ENCODE results near the gene ENC1.

The ENC1 gene

GRCh38 chr5:74613283-74613682, 27.2 kb downstream of the ENC1 start:
- ChIA-PET POLR2A (ENCODE audit: low non-redundant PET) (no interaction called here), CTCF (interaction anchor here (0.9 kb wide), 1 partner anchor 28 kb away, joined by 3 read pairs; the partner anchor contains the start of gene ENC1)
- no peak for TF ChIP-seq CTCF (conservative IDR thresholded peaks at IDR 0.05; ENCODE audit: low read depth)
- H3K27ac ChIP-seq, result no peak overlapping the region
- no peak for DNase-seq (ENCODE audit: low spot score)

DNA sequence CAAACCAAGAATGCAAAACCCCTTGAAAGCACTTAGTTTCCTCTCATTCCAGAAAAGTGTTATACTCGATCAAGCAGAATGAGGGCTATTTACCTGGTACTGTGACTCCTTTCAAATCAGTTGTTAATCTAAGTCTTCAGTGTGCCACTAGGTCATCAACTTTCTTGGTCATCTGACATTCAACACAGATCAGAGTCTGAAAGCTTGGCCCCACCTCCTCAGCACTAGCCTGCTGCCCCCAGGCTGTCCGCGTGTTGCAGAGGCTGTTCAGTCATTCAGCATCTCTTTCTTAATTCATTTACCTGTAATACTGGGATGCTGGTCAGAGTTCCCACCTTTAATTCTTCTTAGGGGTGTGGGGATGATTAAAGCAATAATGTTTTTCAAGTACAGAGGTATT, 28.5 kb downstream of the ENC1 start:
- no peak for TF ChIP-seq CTCF (conservative IDR thresholded peaks at IDR 0.05; ENCODE audit: low read depth)
- CTCF ChIA-PET, result no interaction called here

GRCh38 chr5:74608736-74609601, 31.6 kb downstream of the ENC1 start:
- DNase-seq (ENCODE audit: low spot score), result no peak
- POLR2A ChIA-PET (ENCODE audit: low non-redundant PET), result no interaction called here
- CTCF ChIA-PET, result no interaction called here

More for the DNA sequence above, 28.5 kb downstream of the ENC1 start:
- DNase-seq (ENCODE audit: low spot score), result no peak
- H3K27ac ChIP-seq, result no peak overlapping the region
- POLR2A ChIA-PET (ENCODE audit: low non-redundant PET), result no interaction called here

DNA sequence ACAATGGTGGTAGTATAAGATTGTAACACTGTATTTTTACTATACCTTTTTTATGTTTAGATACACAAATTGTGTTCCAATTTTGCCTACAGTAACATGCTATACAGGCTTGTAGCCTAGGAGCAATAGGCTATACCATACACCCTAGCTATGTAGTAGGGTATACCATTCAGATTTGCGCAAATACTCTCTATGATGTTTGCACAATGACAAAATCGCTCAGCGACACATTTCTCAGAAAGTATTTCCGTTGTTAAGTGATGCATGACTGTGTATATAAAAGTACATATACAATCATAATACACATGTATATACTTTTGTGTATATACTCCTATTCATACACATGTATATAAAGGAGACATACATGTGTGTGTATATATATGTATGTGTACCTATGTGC, 34.8 kb downstream of the ENC1 start:
- ChIA-PET POLR2A (ENCODE audit: low non-redundant PET) (no interaction called here), CTCF (no interaction called here)
- H3K27ac ChIP-seq, result no peak overlapping the region
- DNase-seq (ENCODE audit: low spot score), result no peak
- TF ChIP-seq CTCF (conservative IDR thresholded peaks at IDR 0.05; ENCODE audit: low read depth), result no peak

More at GRCh38 chr5:74608736-74609601, 31.6 kb downstream of the ENC1 start:
- TF ChIP-seq CTCF (conservative IDR thresholded peaks at IDR 0.05; ENCODE audit: low read depth), result no peak
- H3K27ac ChIP-seq, result no peak overlapping the region

DNA sequence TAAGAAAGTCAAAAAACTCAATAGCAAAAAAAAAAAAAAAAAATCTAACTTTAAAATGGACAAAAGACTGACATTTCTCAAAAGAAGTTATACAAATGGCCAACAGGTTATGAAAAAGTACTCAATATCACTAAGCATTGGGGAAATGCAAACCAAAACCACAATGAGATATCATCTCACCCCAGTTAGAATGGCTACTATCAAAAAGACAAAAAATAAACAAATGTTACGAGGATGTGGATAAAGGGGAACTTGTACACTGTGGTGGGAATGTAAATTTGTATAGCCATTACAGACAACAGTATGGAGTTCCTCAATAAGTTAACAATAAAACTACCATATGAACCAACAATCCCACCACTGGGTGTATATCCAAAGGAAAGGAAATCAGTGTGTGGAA, 37.2 kb downstream of the ENC1 start:
- ChIA-PET CTCF (no interaction called here), POLR2A (ENCODE audit: low non-redundant PET) (no interaction called here)
- TF ChIP-seq CTCF (conservative IDR thresholded peaks at IDR 0.05; ENCODE audit: low read depth), result no peak
- no peak for DNase-seq (ENCODE audit: low spot score)
- H3K27ac ChIP-seq, result no peak overlapping the region

GRCh38 chr5:74599148-74599547, 41.4 kb downstream of the ENC1 start:
- TF ChIP-seq CTCF (conservative IDR thresholded peaks at IDR 0.05; ENCODE audit: low read depth), result no peak
- H3K27ac ChIP-seq, result no peak overlapping the region
- CTCF ChIA-PET, result interaction anchor here (0.7 kb wide), 1 partner anchor 46 kb away, joined by 4 read pairs; no protein-coding TSS in a partner anchor
- POLR2A ChIA-PET (ENCODE audit: low non-redundant PET), result no interaction called here
- DNase-seq (ENCODE audit: low spot score), result no peak

All from RWPE1 (cell line).